ENCODE data around the gene APCDD1L.

Gene APCDD1L

DNA sequence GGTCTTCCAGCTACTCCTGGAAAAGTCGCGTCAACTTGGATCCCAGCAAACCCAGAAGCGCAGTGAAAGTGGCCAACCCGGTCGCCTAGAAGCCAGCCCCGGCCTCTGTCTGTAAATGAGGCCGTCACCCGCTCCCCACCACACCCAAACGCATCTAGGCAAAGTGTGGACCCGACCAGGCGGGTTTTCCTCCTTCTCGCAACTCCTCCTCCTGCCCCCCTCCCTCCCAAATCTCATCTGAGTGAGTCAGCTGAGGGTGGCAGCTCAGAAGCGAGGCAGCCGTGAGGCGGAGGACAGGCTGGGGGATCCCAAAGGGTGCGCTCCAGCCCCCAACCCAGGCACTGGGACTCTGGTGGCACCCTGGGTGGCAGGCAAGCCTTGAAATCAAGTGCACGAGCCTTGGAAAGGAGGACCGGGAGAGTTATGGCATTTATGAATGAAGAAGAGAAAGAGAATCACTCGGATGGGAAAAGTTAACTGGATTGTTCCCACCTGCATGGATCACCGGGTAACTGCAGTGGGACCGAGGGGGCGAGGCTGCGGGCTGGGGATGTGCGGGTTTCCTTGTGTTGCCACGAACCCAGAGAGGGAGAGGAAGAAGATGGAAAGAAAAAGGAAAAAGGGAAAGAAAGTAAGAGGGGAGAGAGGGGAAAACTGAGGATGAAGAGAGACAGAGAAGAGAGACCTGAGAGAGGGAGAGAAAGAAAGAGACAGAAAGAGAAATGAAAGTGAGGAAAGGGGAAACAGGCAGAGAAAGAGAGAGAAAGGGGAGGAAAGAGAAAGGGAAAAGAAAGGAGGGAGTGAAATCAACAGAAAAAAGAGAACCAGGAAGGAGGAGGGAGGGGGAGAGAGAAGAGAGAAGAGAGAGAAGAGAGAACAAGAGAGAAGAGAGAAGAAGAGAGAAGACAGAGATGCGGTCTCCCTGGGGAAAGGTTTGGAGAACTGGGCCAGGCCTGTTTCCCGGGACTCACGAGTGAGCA lies at the start of gene APCDD1L:
TSS of gene APCDD1L (minus strand) at position 167 of the 980 bp plus-strand sequence. CDS start 692 bp downstream, outside the sequence.
- DNase-seq: no peak

DNA sequence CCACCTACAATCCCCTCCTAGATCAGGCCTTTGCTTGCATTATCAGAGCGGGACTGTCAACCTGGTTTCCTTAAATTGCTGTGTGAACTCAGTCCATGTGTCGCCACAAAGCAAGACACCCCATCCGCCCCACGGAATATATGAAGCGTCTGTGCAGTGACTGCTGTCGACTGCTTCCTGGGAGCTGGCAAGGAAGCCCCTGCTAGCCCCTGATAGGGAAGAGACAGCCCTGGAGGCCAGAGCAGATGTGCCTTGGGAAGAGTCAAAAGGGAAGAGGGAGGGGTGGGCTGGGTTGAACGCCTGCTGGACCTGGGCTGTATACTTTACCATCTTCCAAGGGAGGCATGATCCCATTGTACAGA lies 44.1 kb upstream of the APCDD1L start:
- no peak for DNase-seq

DNA sequence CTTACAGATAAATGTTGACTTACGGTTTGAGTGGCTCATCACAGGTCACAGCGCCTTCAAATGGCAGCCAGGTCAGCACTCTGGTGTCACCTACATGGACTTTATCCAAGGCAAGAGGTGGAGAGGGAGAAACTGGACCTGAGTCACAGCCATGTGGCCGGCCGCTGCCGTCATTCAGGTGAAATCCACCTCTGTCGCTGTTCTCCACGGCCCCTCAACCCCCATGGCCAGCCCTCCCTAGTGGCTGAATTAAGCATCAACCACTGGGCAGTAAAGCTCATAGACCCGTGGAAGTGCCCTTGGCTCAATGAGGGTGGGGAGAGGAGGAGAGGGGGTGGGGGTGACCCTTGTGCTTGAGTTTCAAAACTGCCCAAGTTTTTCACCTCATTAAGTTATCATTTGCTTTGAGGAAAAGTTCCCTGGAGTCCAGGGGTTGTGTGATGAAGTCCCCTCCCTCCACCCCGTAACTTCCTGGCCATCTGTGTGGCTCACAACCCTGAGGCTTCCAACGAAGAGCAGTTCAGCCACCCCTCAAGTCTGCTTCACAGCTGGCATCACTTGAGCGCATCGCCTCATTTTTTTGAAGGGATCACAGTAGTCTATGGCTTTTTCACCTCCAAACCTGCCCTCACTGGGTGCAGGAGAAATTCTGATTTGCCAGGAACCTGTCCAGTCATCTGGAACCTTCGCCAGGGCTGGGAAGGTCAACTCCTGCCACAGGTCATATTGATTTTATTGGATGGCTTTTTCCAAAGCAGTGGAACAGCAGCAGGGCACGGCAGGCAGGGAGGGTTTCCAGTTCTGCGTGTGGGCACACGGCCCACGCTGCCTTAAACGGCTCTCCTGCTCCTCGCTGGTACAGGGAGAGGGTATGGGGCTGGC lies 43.5 kb upstream of the APCDD1L start:
- no peak for DNase-seq

DNA sequence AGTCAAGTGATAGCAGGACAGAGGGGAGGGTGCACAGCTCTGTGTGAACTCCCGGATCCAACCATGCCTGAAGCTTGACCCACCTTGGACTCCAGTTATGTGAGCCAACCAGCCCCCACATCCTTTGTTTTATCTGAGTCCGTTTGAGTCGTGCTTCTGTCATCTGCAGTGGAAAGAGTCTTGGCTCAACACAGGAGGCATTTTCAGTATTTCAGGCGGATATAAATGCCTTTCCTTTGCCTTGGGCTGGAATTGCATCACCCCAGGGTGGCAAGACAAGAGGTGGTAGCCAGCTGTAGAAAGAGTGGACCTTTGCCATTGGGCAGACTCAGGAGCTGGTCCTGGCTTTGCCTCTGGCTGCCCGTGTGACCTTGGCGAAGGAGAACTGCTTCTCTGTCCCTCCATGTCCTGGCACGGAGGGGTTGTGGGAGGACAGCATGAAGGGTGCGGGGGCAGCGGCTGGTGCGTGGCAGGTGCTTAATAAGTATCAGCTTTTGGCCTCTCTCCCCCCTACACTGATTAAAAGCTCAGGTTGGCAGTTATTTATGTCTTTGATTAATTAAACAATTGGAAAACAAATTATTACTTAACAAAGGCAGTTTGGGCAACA lies 42.6 kb upstream of the APCDD1L start:
- no peak for DNase-seq

DNA sequence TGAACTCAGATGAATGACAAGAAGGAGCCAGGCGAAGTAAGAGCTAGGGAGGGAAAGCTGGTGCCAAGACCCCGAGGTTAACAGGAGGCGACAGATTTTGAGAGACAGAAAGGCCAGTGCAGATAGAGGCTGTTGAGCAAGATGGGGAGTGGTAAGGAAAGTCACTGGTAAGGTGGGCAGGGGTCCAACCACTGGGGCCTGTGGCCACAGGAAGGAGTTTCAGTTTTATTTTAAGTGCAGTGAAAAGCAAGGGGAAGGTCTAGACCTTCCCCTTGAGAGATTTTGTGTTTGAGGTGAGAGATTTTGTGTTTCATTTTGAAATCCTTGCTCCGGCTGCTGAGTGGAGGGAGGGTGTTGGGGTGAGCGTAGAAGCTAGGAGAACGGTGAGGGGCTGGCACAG lies 41.8 kb upstream of the APCDD1L start:
- no peak for DNase-seq

DNA sequence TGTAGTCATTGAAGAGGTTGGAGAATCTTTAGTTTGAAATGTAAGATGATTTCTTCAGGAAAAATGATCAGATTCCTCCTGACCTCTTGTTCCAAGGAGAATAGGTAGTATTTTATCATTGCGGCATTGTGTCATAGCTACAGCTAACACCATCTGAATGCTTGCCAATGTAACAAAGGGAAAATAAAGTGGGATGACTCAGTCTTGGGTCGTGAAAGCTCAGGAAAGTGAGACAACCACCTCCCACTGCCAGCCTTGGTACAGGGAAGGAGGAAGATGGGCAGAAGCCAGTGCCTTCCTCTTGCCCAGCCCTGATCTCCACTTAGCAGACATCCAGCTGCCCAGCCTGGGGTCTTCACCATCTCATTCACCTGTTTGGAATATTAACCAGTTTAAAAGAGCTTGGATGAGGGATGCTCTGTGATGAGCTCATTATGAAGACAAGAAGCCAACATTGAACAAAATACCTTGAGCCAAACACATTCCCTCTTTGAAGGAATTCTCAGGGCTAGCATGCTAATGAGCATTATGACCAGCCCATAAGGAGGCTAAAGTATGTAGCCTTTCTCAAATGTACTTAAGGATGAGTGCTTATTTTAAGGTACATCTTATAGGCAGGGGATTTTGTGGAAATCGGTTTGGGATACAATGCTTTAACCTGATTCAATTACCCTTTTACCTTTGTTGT lies 40.0 kb upstream of the APCDD1L start:
- no peak for DNase-seq

DNA sequence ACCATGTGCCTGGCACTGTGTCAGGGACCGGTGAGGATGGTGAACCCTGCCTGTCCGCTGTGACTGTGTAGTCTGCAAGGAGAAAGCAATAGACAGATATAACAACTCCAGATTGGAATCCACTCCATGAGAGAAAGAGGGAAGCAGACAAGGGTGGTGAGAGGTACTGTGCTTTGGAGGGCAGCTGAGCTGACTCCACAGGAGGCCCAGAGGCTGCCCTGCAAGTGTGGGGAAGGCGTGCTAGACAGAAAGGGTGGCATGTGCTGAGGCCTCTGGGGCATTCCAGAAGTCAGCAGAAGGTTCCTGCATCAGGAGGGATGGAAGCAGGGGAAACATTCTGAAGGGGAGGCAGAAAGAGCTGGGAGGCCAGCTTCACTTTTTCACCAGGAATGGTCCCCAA lies 39.3 kb upstream of the APCDD1L start:
- DNase-seq: no peak

DNA sequence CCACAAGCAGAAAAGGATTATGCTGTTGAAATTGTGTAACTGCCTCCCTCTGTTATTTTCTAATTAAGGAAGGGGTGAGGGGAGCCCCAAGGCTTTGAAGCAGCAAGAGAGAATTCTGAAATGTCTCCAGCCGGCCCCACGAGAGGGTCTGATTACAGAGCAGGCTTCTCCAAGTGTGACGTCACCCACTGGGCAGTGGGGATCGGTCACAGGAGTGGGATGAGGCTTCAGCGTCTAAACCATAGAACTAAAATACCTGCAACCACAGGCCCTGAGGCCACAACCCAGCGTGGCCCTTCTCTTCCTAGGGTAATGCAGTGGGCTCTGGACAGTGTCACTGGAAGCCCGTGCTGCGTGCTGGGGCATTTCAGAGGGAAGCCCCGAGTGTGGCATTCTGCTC lies 38.6 kb upstream of the APCDD1L start:
- DNase-seq: no peak

DNA sequence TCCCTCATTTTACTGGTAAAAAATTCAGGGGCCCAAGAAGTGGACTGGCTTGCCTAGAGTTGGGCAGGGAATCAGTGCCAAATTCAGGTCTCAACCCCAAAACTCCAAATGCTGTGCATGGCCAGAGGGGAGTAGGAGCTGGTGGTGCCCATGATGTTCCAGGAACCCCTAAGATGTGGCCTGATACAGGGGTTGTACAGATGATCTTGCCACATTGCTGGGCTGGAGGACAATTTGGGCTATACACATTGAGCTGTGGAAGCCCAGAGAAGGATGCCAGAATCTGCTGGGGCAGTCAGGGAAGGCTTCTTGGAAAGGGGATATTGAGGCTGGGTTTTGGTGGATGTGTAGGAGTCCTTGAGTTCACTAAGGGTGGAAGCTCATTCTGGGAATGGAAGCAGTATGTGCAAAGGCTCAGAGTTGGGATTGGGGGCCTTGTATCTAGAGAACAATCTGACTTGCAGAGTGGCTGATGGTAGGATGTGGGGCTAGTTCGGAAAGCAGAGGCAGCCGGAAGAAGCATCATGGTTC lies 38.0 kb upstream of the APCDD1L start:
- DNase-seq: no peak

DNA sequence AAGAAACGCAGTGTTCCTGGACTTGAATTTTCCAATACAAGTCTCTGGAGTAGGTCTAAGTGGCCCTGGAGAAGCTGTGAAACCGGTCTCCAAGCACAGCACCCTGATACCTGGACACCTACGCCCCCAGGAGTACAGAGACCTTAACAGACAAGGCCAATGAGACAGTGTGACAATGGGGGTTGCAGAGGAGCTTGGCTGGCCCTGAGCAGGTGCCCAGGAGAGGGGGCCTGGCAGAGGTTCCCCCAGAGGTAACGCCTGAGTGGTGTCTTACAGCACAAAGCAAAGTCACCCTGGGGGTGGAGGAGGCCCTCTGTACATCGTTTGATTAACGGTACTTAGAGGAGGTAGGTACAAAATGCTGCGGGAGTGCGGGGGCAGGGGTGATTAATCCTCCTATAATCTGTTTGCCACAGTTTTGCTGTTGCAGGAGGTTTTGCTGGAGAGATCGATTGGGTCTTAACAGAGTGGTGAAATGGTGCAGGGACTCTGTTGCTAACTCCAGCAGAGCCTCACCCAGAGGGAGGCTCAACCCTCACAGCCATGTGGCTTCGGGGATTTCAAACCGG lies 37.3 kb upstream of the APCDD1L start:
- no peak for DNase-seq

DNA sequence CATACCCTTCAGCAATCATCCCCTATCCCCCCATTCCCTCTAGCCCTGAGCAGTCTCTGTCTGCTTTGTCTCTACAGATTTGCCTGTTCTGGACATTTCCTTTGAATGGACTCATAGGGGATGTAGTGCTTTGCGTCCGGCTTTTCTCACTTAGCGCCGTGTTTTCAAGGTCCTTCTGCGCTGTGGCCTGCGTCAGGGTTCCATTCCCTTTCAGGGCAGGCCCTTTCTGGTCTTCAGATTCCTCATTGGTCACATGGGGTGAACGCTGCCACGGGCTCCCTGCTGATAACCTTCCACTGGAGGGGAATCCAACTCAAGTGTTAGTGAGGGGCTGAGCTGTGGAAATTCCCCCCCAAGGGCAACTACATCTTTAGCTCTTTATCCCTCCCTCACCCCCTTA lies 36.4 kb upstream of the APCDD1L start:
- DNase-seq: no peak

DNA sequence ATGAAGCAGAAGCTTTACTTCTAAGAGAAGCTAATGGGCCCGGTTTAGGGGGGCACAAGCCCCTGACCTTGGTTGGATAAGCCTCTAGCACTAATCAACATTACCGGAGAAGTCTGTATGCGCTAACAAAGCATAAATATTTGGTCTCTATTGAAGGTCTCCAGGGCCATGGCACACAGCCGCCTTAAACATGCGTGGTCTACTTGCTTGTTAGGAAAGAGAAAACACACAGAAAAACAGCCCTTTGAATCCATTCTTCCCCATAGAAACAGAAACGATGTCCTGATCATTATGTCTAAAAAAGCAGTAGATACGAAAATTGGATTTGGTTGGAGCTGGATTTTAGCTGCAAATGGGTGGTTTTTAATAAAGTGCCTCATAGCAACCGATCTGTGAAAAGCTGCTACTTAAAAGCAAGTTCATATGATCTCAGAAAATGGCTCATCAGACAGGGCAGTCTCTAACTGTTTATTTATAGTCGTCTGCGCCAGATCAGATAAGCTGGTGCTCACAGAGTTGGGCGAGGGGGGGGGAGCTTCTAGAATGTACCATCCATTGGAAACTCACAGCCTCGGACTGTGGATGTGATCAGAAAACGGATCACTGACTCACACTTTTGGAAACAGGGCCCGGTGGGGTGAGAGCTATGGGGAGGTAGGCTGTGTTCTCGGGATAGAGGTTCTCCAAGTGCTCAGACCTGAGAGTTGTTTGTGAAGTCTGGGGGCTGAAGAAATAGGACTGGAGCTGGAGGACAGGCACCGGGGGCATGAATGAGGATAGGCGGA lies 35.3 kb upstream of the APCDD1L start:
- DNase-seq: no peak

DNA sequence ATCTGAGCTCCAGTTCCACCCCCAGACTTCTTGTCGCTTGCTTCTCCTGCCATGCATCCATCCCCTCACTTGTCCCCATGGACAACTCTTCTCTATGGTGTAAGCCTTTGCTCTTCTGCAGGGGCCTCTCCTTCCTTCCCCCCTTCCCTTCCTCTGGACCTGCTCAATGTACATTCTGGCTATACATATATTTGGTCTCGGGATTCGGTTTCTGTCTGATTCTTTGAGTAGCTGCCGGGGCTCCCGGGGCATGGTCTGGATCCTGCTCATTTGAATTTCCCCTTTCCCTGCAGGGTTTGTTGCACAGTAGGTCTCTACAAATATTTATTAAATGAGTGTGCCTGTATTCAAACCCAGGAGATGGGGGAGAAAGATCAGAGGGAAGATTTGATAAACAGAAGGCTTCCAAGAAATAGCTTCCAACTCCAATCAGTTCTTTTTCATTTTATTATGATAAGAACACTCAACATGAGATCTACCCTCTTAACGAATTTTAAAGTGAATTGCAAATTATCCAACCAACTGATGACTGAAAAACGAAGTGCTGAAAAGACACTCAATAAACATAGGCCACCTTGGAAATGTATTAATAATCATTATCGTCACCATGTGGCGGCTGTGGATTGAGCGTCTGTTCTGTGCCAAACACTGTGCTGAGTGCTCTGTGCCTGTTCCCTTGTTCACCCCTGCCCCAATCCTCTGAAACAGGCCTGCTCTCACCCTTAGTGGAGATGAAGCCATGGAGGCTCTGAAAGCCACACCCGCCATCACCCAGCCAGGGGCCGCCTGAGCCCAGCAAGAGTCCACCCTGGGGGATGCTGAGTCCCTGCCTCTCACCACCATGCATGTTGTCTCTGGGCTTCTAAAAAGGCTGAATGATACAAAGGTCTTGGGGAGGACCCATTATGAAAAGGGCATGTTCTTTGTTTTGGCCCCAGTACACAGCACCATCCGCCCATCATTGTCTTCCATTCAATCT lies 34.3 kb upstream of the APCDD1L start:
- no peak for DNase-seq

DNA sequence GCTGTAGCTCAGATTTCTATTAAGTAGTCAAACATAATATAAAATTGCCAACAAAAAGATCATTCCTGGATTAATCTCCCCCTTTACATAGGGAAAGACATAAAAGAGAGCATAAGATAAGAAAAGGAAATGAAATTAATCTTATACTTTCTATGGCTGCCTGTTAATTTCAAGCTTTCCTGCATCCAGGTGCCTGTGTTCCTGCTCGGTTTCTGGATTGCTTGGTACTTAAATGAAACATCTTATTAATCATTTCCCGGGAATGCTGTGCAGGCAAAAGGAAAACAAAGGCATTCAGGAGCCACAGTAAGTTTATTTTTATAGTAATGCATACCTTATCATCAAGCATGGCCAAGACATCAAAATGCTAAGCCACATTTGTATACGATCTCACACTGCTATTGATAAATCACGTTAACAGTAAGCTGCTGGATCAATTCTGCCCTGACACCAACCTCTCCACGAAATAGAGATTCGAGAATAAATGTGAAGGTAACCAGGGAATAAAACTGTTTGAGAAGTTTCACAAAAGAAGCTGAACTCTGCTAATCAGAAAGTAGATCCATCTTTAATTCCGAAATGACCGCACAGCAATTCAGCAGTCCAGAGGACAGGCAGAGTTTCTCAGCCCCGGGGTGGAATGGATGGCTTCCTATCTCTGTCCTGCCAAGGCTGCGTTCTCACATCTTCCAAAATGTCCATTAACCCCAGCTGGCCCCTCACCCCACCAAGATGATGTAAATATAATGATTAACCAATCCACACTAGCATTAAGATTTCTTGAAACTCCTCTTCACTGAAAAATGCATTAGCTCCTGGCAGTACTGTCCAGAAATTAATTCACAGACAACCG lies 32.6 kb upstream of the APCDD1L start:
- no peak for DNase-seq

DNA sequence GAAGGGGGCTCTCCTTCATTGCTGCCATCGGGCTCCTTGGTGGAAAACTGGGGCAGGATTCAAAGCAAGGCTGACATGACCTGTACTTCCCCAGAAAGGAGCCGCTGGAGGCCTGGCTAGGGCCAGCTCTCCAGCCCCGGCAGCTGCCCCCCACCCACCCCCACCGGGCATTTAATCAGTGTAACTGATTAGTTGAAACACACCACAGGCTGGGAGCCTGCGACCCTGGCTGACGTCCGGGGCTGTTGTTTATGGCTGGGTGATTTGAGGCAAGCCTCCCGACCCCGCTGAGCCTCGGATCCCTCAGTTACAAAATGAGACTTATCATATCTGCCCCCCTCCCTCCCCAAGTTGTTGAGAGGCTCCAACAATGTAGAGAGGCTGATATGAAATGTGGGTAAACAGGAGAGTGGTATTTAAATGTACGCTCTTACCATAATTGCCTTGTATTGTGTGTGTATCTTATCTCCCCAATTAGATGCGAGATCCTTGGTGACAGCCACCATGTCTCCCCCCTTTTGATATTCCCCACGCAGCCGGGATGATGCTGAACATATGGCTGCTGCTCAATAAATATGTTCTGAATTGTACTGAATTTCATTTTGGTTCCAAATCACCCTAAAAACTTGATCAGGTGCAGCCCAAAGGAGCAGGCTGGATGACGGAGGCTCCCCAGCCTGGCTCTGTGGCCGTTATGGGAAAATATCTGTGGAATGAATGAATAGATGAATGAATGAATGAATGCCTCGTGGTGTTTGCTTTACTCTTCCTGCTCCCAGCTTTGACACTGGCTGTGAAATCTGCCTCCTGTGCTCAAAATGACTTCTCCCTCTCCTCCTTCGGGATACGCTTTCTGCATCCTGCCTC lies 31.8 kb upstream of the APCDD1L start:
- DNase-seq: no peak

DNA sequence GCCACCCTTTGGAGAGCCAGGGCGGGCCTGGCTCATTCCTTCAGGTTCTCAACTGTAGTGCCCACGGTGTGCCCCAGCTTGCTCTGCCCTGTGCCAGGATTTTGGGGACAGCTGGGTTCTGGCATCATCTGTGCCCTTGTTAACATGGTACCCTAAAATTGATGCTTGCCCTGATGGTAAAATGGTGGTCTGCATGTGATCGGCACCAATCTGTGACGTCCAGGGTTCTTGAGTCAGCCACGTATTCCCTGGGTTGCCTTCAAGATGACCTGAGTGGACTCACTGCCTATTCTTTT lies 31.2 kb upstream of the APCDD1L start:
- DNase-seq: no peak

DNA sequence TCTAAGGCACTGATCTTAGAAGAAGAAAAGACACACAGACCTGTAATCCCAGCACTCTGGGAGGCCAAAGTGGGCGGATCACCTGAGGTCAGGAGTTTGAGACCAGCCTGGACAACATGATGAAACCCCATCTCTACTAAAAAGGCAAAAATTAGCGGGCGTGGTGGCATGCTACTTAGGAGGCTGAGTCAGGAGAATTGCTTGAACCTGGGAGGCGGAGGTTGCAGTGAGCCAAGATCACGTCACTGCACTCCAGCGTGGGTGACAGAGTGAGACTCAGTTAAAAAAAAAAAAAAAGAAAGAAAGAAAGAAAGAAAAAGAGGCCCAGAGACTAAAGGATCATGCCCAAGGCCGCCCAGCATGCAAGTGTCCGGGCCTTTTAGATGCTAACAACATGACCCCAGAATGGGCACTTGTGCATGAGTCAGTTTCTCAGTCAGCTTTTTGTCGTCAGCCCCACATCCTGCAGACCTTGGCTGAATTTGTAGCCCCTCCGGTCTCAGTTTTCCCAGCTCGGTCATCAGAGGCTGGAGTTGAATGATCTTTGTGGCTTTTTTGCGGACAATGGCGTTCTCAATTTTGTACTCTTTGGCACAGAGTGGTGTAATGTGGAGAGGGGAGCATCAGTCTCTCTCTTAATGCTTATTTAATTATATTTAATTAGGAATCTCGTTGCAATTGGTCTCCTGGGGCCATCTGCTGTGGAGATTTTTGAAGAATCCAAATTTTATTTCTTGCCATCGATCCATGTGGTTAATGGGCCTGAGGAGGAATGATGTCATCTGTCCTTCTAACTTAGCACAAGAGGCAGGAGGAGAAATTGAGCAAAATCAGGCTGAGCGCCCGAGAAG lies 30.6 kb upstream of the APCDD1L start:
- no peak for DNase-seq

All from activated naive CD4-positive, alpha-beta T cell treated with anti-CD3 and anti-CD28 coated beads, Interleukin-2, amount 50 U/mL, for 16 hours (primary cell).